ENCODE data around the gene MAP3K4.

The MAP3K4 gene

GRCh38 chr6:161136655-161137054 lies 145.1 kb downstream of the MAP3K4 start:
- whole genome bisulfite sequencing, 2 experiments (ENCODE audit: insufficient coverage in 2 of 2): 94 to 95% methylated on average over 9 to 11 of the region's 11 CpGs
- H3K9me3 ChIP-seq (ENCODE audit: control insufficient read depth, low read length): no peaks in the 10 kb centered on the region

GRCh38 chr6:161137320-161137719 lies 145.8 kb downstream of the MAP3K4 start:
- 95 to 97% methylated on average over 10 to 11 of the region's 11 CpGs for whole genome bisulfite sequencing, 2 experiments (ENCODE audit: insufficient coverage in 2 of 2)
- Histone ChIP-seq H3K4me1 (ENCODE audit: control insufficient read depth, insufficient read depth, low read length, poor library complexity, severe bottlenecking) (no peaks in the 10 kb centered on the region), H3K36me3 (ENCODE audit: control insufficient read depth, insufficient read depth, low read length) (peaks cover 76% of the 10 kb centered on the region), H3K9me3 (ENCODE audit: control insufficient read depth, low read length) (no peaks in the 10 kb centered on the region), H3K27ac (ENCODE audit: low read depth, low read length, severe bottlenecking) (no peak overlapping the region), H3K4me3 (ENCODE audit: extremely low read depth, insufficient read depth, low read length, poor library complexity, severe bottlenecking) (no peak overlapping the region)

More at GRCh38 chr6:161136655-161137054, 145.1 kb downstream of the MAP3K4 start:
- H3K4me1 ChIP-seq (ENCODE audit: control insufficient read depth, insufficient read depth, low read length, poor library complexity, severe bottlenecking): no peaks in the 10 kb centered on the region
- no peak overlapping the region for H3K4me3 ChIP-seq (ENCODE audit: extremely low read depth, insufficient read depth, low read length, poor library complexity, severe bottlenecking)
- H3K27ac ChIP-seq (ENCODE audit: low read depth, low read length, severe bottlenecking): no peak overlapping the region
- peaks cover 82% of the 10 kb centered on the region for H3K36me3 ChIP-seq (ENCODE audit: control insufficient read depth, insufficient read depth, low read length)

DNA sequence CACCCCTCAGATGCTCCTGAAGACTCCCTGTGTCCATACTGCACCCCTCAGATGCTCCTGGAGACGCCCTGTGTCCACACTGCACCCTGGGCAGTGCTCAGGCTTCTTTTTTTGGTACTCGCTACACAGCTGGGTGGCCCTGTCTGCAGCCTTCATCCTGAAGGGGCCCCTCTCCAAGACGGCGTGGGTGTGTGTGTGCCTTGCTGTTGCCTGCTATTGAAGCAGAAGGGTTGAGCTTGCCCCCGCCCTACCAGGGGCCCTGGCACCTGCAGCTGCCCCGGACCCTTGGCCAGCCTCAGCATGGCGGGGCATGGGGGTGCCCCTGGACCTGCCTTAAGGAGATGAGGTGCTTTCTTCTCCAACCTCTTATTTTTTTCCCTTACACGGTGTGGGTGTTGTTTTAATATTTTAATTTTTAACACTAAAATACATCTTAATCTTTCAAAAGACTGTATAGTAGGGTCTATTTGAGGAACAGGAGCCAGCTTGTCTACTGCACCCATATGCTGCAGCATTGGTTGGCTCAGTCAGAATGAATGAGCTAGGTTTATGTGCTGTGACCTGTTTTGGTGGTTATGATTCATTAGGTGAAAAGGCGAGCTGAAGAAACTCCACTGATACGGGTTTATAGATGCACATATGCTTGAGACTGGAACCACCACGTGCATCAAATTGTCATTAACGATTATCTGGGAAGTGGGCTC lies 146.4 kb downstream of the MAP3K4 start:
- 94 to 98% methylated on average over 7 to 8 of the region's 12 CpGs for WGBS, 2 experiments (ENCODE audit: insufficient coverage in 2 of 2)
- Histone ChIP-seq H3K36me3 (ENCODE audit: control insufficient read depth, insufficient read depth, low read length) (peaks cover 76% of the 10 kb centered on the region), H3K4me1 (ENCODE audit: control insufficient read depth, insufficient read depth, low read length, poor library complexity, severe bottlenecking) (no peaks in the 10 kb centered on the region), H3K9me3 (ENCODE audit: control insufficient read depth, low read length) (no peaks in the 10 kb centered on the region), H3K27ac (ENCODE audit: low read depth, low read length, severe bottlenecking) (no peak overlapping the region), H3K4me3 (ENCODE audit: extremely low read depth, insufficient read depth, low read length, poor library complexity, severe bottlenecking) (no peak overlapping the region)

DNA sequence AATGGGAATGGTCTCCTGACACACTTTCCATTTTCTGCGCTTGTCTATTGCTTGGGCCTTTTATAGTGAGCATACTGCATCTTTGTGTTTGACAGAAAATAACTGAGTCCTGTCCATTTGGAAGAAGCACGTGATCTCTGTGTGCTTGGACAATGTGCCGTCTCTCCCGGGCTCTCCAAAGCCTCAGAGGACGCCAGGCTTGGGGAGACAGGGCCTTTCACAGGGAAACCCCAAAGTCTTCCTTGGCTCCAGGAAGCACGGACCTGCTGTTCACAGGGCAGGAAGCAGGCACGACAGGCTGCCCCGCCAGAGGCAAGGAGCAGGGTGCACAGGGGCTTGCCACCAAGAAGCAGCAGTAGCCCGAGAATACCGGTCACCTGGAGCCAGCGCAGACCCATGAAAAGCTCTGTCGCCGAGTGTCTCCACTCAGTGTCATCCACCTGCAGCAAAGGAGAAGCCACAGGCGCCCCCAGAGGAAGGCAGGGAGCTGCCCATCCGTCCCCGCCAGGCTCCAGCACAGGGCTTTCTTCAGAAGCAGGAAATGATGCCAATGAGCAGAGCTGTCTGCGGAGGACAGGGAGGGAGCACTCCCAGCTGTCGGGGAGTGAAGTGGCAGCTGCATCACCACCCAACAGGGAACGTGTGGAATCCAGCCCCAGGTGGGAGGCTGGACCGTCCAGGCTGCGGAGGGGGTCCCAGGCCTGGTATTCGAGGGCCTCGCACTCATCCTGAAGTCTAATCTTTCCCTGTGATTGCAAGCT lies 147.2 kb downstream of the MAP3K4 start:
- no peak overlapping the region for H3K27ac ChIP-seq (ENCODE audit: low read depth, low read length, severe bottlenecking)
- H3K9me3 ChIP-seq (ENCODE audit: control insufficient read depth, low read length): no peaks in the 10 kb centered on the region
- WGBS, 2 experiments (ENCODE audit: insufficient coverage in 2 of 2): 90 to 92% methylated on average over 17 to 23 of the region's 23 CpGs
- H3K36me3 ChIP-seq (ENCODE audit: control insufficient read depth, insufficient read depth, low read length): peaks cover 75% of the 10 kb centered on the region
- no peak overlapping the region for H3K4me3 ChIP-seq (ENCODE audit: extremely low read depth, insufficient read depth, low read length, poor library complexity, severe bottlenecking)
- H3K4me1 ChIP-seq (ENCODE audit: control insufficient read depth, insufficient read depth, low read length, poor library complexity, severe bottlenecking): no peaks in the 10 kb centered on the region

- Histone ChIP-seq H3K36me3 (ENCODE audit: control insufficient read depth, insufficient read depth, low read length) (peaks cover 74% of the 10 kb centered on the region), H3K9me3 (ENCODE audit: control insufficient read depth, low read length) (no peaks in the 10 kb centered on the region), H3K4me3 (ENCODE audit: extremely low read depth, insufficient read depth, low read length, poor library complexity, severe bottlenecking) (no peak overlapping the region), H3K27ac (ENCODE audit: low read depth, low read length, severe bottlenecking) (no peak overlapping the region), H3K4me1 (ENCODE audit: control insufficient read depth, insufficient read depth, low read length, poor library complexity, severe bottlenecking) (no peaks in the 10 kb centered on the region)
- 93 to 97% methylated on average over 17 to 18 of the region's 18 CpGs for WGBS, 2 experiments (ENCODE audit: insufficient coverage in 2 of 2)
Measured at GRCh38 chr6:161139304-161139765, 147.8 kb downstream of the MAP3K4 start.

DNA sequence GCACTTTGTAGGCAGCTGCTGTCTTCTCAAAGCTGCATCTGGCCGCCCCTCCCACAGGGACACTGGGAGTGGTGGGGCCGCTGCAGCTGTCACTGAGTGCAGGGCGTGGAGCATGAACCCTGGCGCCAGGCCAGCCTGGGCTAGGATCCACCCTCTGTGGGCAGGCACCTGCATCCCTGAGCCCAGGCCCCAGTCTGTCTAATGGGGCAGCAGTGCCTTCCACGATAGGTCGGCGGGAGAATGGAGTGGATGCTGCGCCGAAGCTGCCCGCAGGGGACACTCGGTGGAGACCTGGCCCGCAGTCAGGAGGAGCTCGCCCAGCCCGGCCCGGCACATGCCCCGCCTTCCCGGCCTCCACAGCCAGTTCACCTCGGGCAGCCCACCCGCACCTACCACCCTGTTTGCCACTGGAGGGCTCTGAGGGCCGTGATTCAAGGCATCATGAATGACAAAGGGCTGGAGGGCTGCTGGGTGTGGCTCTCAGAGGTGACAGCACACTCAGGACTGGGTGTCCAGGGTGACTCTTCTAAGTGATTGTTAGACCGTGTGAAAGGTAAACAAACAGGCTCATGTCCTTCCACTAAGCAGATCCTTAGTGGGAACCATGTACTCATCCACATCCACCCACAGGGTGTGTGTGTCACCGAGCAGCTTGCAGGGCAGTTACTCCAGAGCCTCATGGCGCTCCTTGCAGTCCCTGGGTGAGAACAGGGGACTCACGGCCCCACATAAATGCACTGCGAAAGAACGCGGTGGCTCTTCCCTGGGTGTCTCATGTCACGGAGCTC lies 148.4 kb downstream of the MAP3K4 start:
- H3K27ac ChIP-seq (ENCODE audit: low read depth, low read length, severe bottlenecking): no peak overlapping the region
- H3K9me3 ChIP-seq (ENCODE audit: control insufficient read depth, low read length): no peaks in the 10 kb centered on the region
- 91 to 92% methylated on average over 21 to 22 of the region's 28 CpGs for WGBS, 2 experiments (ENCODE audit: insufficient coverage in 2 of 2)
- no peaks in the 10 kb centered on the region for H3K4me1 ChIP-seq (ENCODE audit: control insufficient read depth, insufficient read depth, low read length, poor library complexity, severe bottlenecking)
- peaks cover 73% of the 10 kb centered on the region for H3K36me3 ChIP-seq (ENCODE audit: control insufficient read depth, insufficient read depth, low read length)
- H3K4me3 ChIP-seq (ENCODE audit: extremely low read depth, insufficient read depth, low read length, poor library complexity, severe bottlenecking): no peak overlapping the region

DNA sequence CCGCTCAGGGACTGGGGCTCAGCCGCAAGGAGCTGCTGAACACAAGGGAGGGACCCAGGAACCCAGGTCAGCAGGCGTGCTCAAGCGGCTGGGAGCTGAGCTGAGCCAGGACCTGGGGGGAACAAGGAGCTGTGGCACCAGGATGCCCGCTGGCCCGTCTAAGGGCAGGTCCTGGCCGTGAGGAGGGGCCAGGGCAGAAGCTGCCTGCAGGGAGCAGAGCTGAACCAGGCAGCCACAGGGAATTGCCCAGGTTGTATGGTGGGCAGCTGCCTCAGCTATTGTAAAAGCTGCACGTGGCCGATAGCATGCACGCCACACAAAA lies 148.9 kb downstream of the MAP3K4 start:
- WGBS, 2 experiments (ENCODE audit: insufficient coverage in 2 of 2): 96 to 99% methylated on average over 10 of the region's 10 CpGs
- Histone ChIP-seq H3K27ac (ENCODE audit: low read depth, low read length, severe bottlenecking) (no peak overlapping the region), H3K9me3 (ENCODE audit: control insufficient read depth, low read length) (no peaks in the 10 kb centered on the region), H3K4me1 (ENCODE audit: control insufficient read depth, insufficient read depth, low read length, poor library complexity, severe bottlenecking) (no peaks in the 10 kb centered on the region), H3K4me3 (ENCODE audit: extremely low read depth, insufficient read depth, low read length, poor library complexity, severe bottlenecking) (no peak overlapping the region), H3K36me3 (ENCODE audit: control insufficient read depth, insufficient read depth, low read length) (peaks cover 73% of the 10 kb centered on the region)

GRCh38 chr6:161141173-161141572 lies 149.6 kb downstream of the MAP3K4 start:
- Histone ChIP-seq H3K27ac (ENCODE audit: low read depth, low read length, severe bottlenecking) (no peak overlapping the region), H3K36me3 (ENCODE audit: control insufficient read depth, insufficient read depth, low read length) (peaks cover 70% of the 10 kb centered on the region), H3K4me3 (ENCODE audit: extremely low read depth, insufficient read depth, low read length, poor library complexity, severe bottlenecking) (no peak overlapping the region), H3K4me1 (ENCODE audit: control insufficient read depth, insufficient read depth, low read length, poor library complexity, severe bottlenecking) (no peaks in the 10 kb centered on the region), H3K9me3 (ENCODE audit: control insufficient read depth, low read length) (no peaks in the 10 kb centered on the region)
- 94 to 98% methylated on average over 6 to 9 of the region's 11 CpGs for WGBS, 2 experiments (ENCODE audit: insufficient coverage in 2 of 2)

DNA sequence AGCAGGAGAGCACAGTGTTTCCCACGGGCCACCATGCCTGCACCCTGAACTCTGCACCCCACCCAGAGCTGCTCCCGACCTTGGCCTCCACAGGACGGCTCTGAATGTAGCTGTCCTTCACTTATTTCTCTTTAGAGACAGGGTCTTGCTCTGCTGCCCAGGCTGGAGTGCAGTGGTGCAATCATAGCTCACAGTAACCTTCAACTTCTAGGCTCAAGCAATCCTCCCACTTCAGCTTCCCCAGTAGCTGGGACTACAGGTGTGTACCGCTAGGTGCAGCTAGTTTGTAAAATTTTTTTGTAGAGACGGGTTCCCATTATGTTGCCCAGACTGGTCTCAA lies 151.4 kb downstream of the MAP3K4 start:
- Histone ChIP-seq H3K36me3 (ENCODE audit: control insufficient read depth, insufficient read depth, low read length) (peaks cover 79% of the 10 kb centered on the region), H3K4me1 (ENCODE audit: control insufficient read depth, insufficient read depth, low read length, poor library complexity, severe bottlenecking) (no peaks in the 10 kb centered on the region), H3K4me3 (ENCODE audit: extremely low read depth, insufficient read depth, low read length, poor library complexity, severe bottlenecking) (no peak overlapping the region), H3K27ac (ENCODE audit: low read depth, low read length, severe bottlenecking) (no peak overlapping the region), H3K9me3 (ENCODE audit: control insufficient read depth, low read length) (no peaks in the 10 kb centered on the region)
- WGBS, 2 experiments (ENCODE audit: insufficient coverage in 2 of 2): 97 to 100% methylated on average over 3 to 4 of the region's 5 CpGs

DNA sequence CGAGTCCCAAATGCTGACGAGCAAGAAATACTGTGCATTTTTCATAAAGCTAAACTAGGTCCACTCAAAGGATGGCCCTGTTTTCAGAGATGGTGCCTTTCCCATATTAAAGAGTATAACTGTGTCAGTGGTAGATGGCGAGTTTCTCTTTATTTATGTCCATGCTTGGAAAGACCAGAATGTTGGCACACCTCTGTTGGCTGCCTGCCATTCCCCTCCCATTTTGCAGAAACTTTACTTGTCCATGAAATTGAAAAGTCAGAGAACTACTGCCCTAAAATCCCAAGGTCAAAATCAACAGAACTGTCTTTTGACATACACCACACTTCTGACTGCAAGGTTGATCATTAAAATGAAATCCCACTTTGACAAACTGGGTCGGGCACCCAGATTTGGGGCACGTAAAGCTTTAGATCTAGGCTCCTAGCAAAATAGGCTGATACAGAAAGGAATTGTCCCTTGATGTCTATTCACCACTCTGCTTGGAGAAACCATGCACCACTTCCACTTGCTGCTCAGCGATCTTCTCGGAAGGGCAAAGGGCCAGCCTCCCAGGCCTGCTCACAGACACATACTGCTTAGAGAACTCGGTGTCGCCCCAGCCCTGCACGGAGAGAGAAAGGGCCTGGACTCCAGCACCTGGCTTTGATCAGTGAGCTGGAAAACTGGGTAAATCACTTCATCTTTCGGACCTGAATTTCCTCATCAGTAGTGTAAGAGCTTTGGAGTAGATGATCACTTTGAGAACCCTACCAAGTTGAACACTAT lies 152.3 kb downstream of the MAP3K4 start:
- no peak overlapping the region for H3K4me3 ChIP-seq (ENCODE audit: extremely low read depth, insufficient read depth, low read length, poor library complexity, severe bottlenecking)
- no peaks in the 10 kb centered on the region for H3K4me1 ChIP-seq (ENCODE audit: control insufficient read depth, insufficient read depth, low read length, poor library complexity, severe bottlenecking)
- H3K36me3 ChIP-seq (ENCODE audit: control insufficient read depth, insufficient read depth, low read length): peaks cover 79% of the 10 kb centered on the region
- H3K9me3 ChIP-seq (ENCODE audit: control insufficient read depth, low read length): no peaks in the 10 kb centered on the region
- 96% methylated on average over 8 to 9 of the region's 11 CpGs for WGBS, 2 experiments (ENCODE audit: insufficient coverage in 2 of 2)
- H3K27ac ChIP-seq (ENCODE audit: low read depth, low read length, severe bottlenecking): no peak overlapping the region

Data from mesodermal cell (in vitro differentiated cells).